Stimulated activated CD4-positive, alpha-beta T cell treated with anti-CD3 and anti-CD28 coated beads, Interleukin-4, amount 100 ng/mL, for 24 hours (primary cell): Measurements from ENCODE around the gene FAM117A.
"Not testable (repeated sequence)": the region's sequence is repeated elsewhere in the genome, so short reads cannot be mapped to it uniquely, and the experiment has no call there.

Experiments
- DNase-seq: peaks from one replicate; pipeline ENCODE4 v3.0.0-alpha.2; 2020

The FAM117A gene

GRCh38 chr17:49739641-49740271, 24.2 kb downstream of the FAM117A start:
- peak; percentile 82 for DNase-seq

- no peak for DNase-seq
Observed at GRCh38 chr17:49738456-49739163, 25.3 kb downstream of the FAM117A start.

- DNase-seq = no peak
Observed at GRCh38 chr17:49734515-49735490, 29.1 kb downstream of the FAM117A start.

GRCh38 chr17:49731435-49731831, 32.5 kb downstream of the FAM117A start:
- no peak for DNase-seq

- DNase-seq = no peak
Observed at GRCh38 chr17:49730785-49731434, 33.0 kb downstream of the FAM117A start.

GRCh38 chr17:49730078-49730784, 33.7 kb downstream of the FAM117A start:
- DNase-seq = no peak

- DNase-seq = no peak
Observed at GRCh38 chr17:49729069-49729468, 34.9 kb downstream of the FAM117A start.

- DNase-seq = no peak
Observed at GRCh38 chr17:49728425-49728824, 35.5 kb downstream of the FAM117A start.

- no peak for DNase-seq
Observed at GRCh38 chr17:49727380-49727779, 36.6 kb downstream of the FAM117A start.

GRCh38 chr17:49725452-49726130, 38.3 kb downstream of the FAM117A start:
- DNase-seq = no peak

GRCh38 chr17:49724552-49724951, 39.4 kb downstream of the FAM117A start:
- not testable (repeated sequence) for DNase-seq

- DNase-seq = no peak
Observed at GRCh38 chr17:49723423-49723822, 40.5 kb downstream of the FAM117A start.

- no peak for DNase-seq
Observed at GRCh38 chr17:49722066-49722465, 41.9 kb downstream of the FAM117A start.

- DNase-seq = peak; percentile 45
Observed at GRCh38 chr17:49717371-49717861, 46.5 kb downstream of the FAM117A start.

- no peak for DNase-seq
Observed at GRCh38 chr17:49716668-49717364, 47.1 kb downstream of the FAM117A start.

GRCh38 chr17:49715717-49716279, 48.1 kb downstream of the FAM117A start:
- DNase-seq = peak; percentile 58

GRCh38 chr17:49715216-49715615, 48.7 kb downstream of the FAM117A start:
- peak; percentile 57 for DNase-seq

GRCh38 chr17:49708515-49709183, 55.3 kb downstream of the FAM117A start:
- peak; percentile 32 for DNase-seq

- peak; percentile 99 for DNase-seq
Observed at GRCh38 chr17:49707608-49708514, 56.1 kb downstream of the FAM117A start, which contains the start of gene SLC35B1. Gene SLC35B1 (minus strand): TSS chr17:49707964. CDS start chr17:49707833, 131 bp downstream.
